ENCODE data around the gene SLC16A9.

The SLC16A9 gene

DNA sequence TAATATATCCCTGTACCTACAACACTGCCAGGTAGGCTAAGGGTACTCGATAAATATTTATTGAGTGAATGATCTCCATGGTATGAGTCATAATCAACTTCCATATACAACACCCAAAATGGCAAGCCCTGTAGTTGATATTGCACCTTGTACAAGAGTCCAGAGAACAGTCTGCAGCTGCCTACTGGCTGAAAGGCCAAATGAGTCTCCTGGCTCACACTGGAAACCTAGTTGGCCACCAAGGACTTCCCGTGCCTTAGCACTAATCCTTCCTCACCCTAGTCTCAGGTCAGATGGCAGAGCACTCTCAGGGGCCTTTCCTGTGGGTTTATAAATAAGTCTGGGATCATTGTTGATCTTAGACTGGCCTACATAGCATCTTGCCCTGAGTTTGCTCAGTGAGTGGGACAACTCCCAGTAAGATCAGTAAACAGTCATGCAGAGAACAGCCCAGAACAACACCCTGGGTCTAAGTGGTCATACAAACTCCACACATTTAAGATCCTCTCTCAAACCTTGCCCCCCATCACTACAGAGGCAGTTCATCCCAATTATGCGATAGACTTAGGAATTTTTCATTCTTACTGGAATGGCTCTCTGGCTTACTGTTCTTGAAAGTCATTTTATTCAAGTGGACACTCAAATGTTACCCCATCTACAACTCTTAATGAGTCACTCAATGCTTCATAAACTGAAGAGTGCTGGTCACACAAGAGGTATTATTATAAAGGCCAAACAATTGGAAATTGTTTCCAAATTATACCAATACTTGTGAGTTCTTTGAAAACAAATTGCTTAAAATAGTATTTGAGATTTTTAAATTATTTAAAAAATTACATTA lies 14.7 kb upstream of the SLC16A9 start:
- no peak for TF ChIP-seq CTCF (IDR thresholded peaks at IDR 0.05)

DNA sequence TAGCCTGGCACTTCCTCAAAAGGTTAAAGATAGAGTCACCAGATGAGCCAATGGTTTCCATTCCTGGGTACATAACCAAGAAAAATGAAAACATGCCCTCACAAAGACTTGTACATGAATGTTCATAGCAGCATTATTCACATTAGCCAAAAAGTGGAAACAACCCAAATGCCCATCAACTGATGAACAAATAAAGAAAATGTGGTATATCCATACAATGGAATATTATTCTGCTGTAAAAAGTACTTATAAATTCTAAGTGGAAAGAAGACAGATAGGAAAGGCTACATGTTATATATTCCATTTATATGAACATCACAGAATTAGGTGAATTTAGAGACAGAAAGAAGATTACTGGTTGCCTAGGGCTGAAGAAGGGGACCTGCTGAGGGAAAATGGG lies 10.7 kb upstream of the SLC16A9 start:
- TF ChIP-seq CTCF (IDR thresholded peaks at IDR 0.05), result no peak

- no peak for TF ChIP-seq CTCF (IDR thresholded peaks at IDR 0.05)
Observed at GRCh38 chr10:59719374-59719773, 9.7 kb upstream of the SLC16A9 start.

- TF ChIP-seq CTCF (IDR thresholded peaks at IDR 0.05), result no peak
Observed at GRCh38 chr10:59718257-59718656, 8.6 kb upstream of the SLC16A9 start.

DNA sequence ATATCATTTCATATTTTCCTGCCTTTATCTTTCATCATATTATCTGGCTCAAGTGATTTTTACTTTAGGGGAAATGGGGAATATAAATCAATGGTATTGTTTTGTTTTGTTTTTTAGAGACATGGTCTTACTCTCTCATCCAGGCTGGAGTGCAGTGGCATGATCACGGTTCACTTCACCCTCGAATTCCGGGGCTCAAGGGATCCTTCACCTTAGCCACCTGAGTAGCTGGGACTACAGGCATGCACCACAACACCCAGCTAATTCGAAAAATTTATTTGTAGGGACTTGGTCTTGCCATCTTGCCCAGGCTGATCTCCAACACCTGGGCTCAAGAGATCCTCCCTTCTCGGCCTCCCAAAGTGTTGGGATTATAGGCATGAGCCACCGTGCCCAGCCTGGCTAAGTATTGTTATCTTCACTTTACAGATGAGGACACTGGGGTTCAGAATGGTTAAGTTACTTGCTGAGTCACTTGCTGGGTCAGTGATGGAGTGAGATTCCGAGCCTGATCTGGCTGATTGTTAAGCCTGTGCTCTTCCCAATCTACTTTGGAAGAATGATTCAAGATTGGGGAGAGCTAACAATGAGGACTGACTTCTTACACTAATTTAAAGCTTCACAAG lies 3.7 kb upstream of the SLC16A9 start:
- TF ChIP-seq CTCF (IDR thresholded peaks at IDR 0.05), result no peak

DNA sequence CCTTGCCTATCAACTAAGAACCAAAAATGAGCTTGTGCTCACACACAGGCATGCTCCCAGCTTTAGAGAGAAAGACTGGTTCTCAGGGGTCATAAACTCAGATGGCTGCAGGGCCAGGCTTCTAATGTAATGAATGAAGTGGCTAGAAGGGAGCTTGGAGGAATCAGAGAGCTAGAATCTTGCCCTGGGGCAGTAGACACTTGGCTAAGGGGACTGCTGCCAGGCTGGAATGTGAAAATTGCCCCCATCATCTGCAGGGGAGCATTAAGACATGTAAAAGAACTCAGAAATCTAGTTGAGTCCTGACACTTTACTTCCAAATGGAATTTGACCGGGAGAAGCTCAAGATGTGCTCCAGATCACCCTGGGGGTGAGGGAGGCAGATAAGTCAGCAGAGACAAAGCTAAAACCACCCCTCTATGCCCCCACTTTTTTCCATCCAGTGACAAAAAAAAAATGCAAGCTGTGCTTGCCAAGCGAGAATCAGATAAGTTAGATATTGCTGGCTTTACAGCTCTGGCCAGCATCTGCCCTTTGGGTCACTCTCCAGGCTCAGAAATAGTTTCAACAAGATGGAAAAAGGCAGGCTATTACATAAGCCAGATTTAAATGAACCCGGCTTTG lies 2.3 kb upstream of the SLC16A9 start:
- TF ChIP-seq CTCF (IDR thresholded peaks at IDR 0.05), result no peak

GRCh38 chr10:59708816-59709394 lies 745 bp downstream of the SLC16A9 start:
- no peak for TF ChIP-seq CTCF (IDR thresholded peaks at IDR 0.05)

All from LNCAP (cell line).